Muscle layer of duodenum (tissue), 2 donors: ENCODE data around the gene CTSL.

Experiments
- H3K27ac ChIP-seq: one replicate; pipeline ENCODE4 v1.7.0; 2013; ENCODE audit warnings: mild to moderate bottlenecking, low read length
- H3K27me3 ChIP-seq: one replicate; pipeline ENCODE4 v1.7.0; 2013; ENCODE audit warnings: low read depth, mild to moderate bottlenecking, control low read depth, low read length
- H3K36me3 ChIP-seq, 2 donors: one replicate each; pipeline ENCODE4 v1.7.0; 2013; ENCODE audit warnings: low read length in 2 of 2, control low read depth in 1 of 2, mild to moderate bottlenecking in 1 of 2; ENCODE audit not compliant: insufficient read depth in 2 of 2, control insufficient read depth in 1 of 2
- H3K4me1 ChIP-seq, 2 donors: one replicate each; pipeline ENCODE4 v1.7.0; 2013; ENCODE audit warnings: low read length in 2 of 2, mild to moderate bottlenecking in 2 of 2, control low read depth in 1 of 2, moderate library complexity in 1 of 2; ENCODE audit not compliant: insufficient read depth in 2 of 2, control insufficient read depth in 1 of 2
- H3K4me3 ChIP-seq, 2 donors: one replicate each; pipeline ENCODE4 v1.7.0; 2013; ENCODE audit warnings: low read length in 2 of 2, low read depth in 1 of 2, mild to moderate bottlenecking in 1 of 2
- H3K9me3 ChIP-seq, 2 donors: one replicate each; pipeline ENCODE4 v1.7.0; 2013; ENCODE audit warnings: low read length in 2 of 2, control low read depth in 1 of 2, mild to moderate bottlenecking in 1 of 2; ENCODE audit not compliant: control insufficient read depth in 1 of 2
- donor health status: healthy.

Gene CTSL

DNA sequence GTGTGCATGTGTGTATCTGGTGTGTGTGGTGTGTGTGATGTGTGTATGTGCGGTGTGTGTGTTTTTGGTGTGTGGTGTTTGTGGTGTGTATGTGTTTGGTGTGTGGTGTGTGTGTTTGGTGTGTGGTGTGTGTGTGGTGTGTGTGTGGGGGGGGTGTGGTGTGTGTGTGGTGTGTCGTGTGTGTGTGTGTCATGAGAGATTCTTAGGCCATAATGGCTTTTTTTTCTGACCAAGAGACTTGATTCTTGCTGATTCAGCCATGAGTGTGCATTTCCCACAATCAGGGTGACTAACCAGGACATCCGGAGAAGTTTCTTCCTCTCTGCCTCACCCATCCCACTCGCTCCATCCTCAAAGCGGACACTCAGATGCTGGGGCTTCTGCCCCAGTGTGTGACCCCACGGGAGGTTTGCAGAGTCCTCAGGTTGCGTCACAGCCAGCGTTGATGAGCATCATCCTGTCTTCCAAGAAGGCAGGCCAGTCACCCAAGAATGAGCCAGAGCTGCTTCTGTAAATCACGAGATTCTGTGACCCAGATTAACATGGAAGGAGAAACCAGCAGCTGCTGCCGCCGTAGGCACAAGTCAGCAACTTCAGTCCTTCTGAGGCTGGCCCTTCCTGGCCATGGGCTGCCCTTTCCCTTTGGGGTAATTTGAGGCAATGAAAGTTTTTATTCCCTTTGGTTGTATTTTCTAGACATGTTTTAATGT, 12.5 kb upstream of the CTSL start:
- no peaks in the 10 kb centered on the region for H3K4me1 ChIP-seq
- H3K27me3 ChIP-seq: no peaks in the 10 kb centered on the region
- H3K36me3 ChIP-seq: peaks cover 0 to 9% of the 10 kb centered on the region in 2 donors
- H3K27ac ChIP-seq: peak overlapping the region; percentile 82
- H3K4me3 ChIP-seq: no peak overlapping the region
- H3K9me3 ChIP-seq: no peaks in the 10 kb centered on the region

DNA sequence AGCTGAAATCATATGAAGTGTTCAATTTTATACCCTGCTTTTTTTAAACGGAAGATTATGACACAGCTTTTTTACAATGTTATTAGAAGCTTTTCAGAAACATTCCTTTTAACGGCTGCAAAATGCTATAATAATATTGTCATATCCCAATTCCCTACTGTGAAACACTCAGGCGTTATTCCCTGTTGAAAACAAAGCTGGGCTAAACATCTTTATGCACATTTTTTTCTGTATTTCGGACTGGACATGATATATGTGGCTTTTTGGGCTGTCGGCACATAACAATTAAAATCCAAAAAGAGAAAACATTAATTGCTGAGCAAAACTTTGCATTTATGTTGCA, 12.0 kb upstream of the CTSL start:
- Histone ChIP-seq H3K4me3 (no peak overlapping the region), H3K27me3 (no peaks in the 10 kb centered on the region), H3K9me3 (no peaks in the 10 kb centered on the region), H3K36me3 (peaks cover 0 to 9% of the 10 kb centered on the region in 2 donors), H3K27ac (peak overlapping the region; percentile 82), H3K4me1 (no peaks in the 10 kb centered on the region)

GRCh38 chr9:87714819-87715218, 11.1 kb upstream of the CTSL start:
- Histone ChIP-seq H3K4me1 (no peaks in the 10 kb centered on the region), H3K9me3 (no peaks in the 10 kb centered on the region), H3K27ac (peak overlapping the region; percentile 82), H3K27me3 (no peaks in the 10 kb centered on the region), H3K4me3 (no peak overlapping the region), H3K36me3 (peaks cover 0 to 9% of the 10 kb centered on the region in 2 donors)

GRCh38 chr9:87716141-87716540, 9.8 kb upstream of the CTSL start:
- H3K36me3 ChIP-seq: peaks cover 0 to 9% of the 10 kb centered on the region in 2 donors
- H3K4me3 ChIP-seq: no peak overlapping the region
- H3K4me1 ChIP-seq: no peaks in the 10 kb centered on the region
- no peak overlapping the region for H3K27ac ChIP-seq
- no peaks in the 10 kb centered on the region for H3K27me3 ChIP-seq
- H3K9me3 ChIP-seq: no peaks in the 10 kb centered on the region

GRCh38 chr9:87717456-87717855, 8.5 kb upstream of the CTSL start:
- Histone ChIP-seq H3K9me3 (no peaks in the 10 kb centered on the region), H3K27me3 (no peaks in the 10 kb centered on the region), H3K27ac (no peak overlapping the region), H3K4me3 (no peak overlapping the region), H3K4me1 (no peaks in the 10 kb centered on the region), H3K36me3 (peaks cover 0 to 9% of the 10 kb centered on the region in 2 donors)

- Histone ChIP-seq H3K27me3 (no peaks in the 10 kb centered on the region), H3K4me1 (no peaks in the 10 kb centered on the region), H3K9me3 (no peaks in the 10 kb centered on the region), H3K36me3 (peaks cover 0 to 9% of the 10 kb centered on the region in 2 donors), H3K4me3 (no peak overlapping the region), H3K27ac (no peak overlapping the region)
These were observed 7.7 kb upstream of the CTSL start for GRCh38 chr9:87718231-87718630.

GRCh38 chr9:87718852-87719612, 6.9 kb upstream of the CTSL start:
- Histone ChIP-seq H3K4me1 (no peaks in the 10 kb centered on the region), H3K9me3 (no peaks in the 10 kb centered on the region), H3K36me3 (peaks cover 0 to 4% of the 10 kb centered on the region in 2 donors), H3K27me3 (no peaks in the 10 kb centered on the region), H3K27ac (no peak overlapping the region), H3K4me3 (no peak overlapping the region)

DNA sequence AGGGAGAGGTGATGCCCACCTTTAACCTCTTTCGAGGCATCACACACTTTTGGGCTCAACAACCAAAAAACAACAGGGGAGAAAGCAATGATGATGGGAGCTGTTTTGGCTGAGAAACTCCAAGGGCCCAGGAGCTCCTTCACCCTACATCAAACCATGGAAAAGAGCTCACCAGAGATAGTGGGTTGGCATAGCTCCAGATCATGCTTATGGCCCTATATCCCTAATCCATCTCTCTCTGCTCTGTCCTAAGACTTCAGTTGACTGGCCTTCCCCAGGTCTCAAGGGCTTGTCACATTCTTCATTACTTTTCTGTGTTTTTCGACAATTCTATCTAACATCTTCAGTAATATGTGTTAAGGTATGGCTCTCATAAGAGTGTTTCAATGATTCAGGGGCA, 5.7 kb upstream of the CTSL start:
- H3K4me1 ChIP-seq: no peaks in the 10 kb centered on the region
- no peak overlapping the region for H3K27ac ChIP-seq
- no peak overlapping the region for H3K4me3 ChIP-seq
- no peaks in the 10 kb centered on the region for H3K27me3 ChIP-seq
- H3K36me3 ChIP-seq: no peaks in the 10 kb centered on the region
- no peaks in the 10 kb centered on the region for H3K9me3 ChIP-seq

DNA sequence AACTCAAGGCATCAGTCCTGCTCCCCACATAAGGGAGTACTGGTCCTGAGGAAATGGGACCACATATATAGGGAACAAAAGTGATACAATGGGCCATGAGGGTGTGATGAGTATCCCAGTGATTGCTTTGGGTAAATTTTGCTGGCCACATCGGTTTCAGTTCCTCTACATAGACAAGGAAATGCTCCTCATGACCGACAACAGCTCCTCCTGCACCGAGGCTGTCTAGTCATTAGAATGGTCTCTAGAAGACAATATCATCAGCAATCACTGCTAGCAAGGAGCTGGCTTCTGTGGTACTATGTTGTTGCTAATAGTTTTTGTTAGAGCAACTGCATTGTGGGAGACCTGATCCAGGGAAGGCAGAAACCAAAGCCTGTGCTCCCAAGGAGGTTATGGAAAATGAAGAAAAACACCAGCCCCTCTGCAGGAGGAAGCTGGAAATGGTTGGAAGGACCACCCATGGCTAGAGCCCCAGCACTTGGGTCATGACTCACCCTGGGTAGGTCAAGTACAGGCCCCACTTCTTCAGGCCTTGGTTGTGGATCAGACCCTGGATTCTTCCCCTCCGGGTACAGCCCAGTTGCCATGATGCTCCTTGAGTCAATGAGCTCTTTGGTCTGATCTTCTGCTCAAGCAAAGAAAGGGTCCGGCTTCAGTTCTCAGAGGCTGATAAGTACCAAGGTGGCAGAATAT, 3.4 kb upstream of the CTSL start:
- Histone ChIP-seq H3K9me3 (no peaks in the 10 kb centered on the region), H3K4me1 (peaks cover 0 to 5% of the 10 kb centered on the region in 2 donors), H3K4me3 (no peak overlapping the region), H3K36me3 (peaks cover 0 to under 1% of the 10 kb centered on the region in 2 donors), H3K27me3 (no peaks in the 10 kb centered on the region), H3K27ac (peak overlapping the region; percentile 27)

- H3K9me3 ChIP-seq: no peaks in the 10 kb centered on the region
- H3K27me3 ChIP-seq: no peaks in the 10 kb centered on the region
- peaks cover 20 to 21% of the 10 kb centered on the region in 2 donors for H3K36me3 ChIP-seq
- H3K4me1 ChIP-seq: peaks cover 0 to 22% of the 10 kb centered on the region in 2 donors
- peak overlapping the region; percentile 79 for H3K27ac ChIP-seq
- H3K4me3 ChIP-seq: peak overlapping the region; percentile 70 to 81
These were observed 491 bp upstream of the CTSL start for GRCh38 chr9:87725356-87725899.

DNA sequence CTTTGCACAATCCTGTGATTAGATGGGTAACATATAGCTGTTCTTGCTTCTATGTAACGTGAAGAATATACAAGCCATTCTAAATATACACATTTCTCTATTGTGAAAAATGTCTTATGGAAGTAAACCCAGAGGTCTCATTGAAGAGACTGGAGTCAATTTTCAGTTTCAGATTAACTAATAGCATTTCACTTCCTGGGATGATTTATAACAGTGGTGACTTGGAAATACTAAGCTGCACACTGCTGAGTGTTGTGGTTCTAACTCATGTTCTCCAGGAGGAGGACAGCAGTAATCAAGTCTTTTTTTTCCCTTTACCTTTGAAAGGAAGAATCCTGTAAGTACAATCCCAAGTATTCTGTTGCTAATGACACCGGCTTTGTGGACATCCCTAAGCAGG, 3.3 kb downstream of the CTSL start:
- Histone ChIP-seq H3K36me3 (peaks cover 20 to 31% of the 10 kb centered on the region in 2 donors), H3K9me3 (no peaks in the 10 kb centered on the region), H3K4me3 (peak overlapping the region; percentile 5 to 23), H3K27ac (no peak overlapping the region), H3K27me3 (no peaks in the 10 kb centered on the region), H3K4me1 (peaks cover 0 to 22% of the 10 kb centered on the region in 2 donors)
